HG03378 (cell line): ENCODE data around the gene SLC8B1.

Experiments used
- ATAC-seq: cut with Tn5 transposase; IDR thresholded peaks from one replicate; pipeline ENCODE4 v1.9.1; 2021; ENCODE audit warnings: mild to moderate bottlenecking, moderate library complexity; ENCODE audit not compliant: unreplicated experiment

The SLC8B1 gene

DNA sequence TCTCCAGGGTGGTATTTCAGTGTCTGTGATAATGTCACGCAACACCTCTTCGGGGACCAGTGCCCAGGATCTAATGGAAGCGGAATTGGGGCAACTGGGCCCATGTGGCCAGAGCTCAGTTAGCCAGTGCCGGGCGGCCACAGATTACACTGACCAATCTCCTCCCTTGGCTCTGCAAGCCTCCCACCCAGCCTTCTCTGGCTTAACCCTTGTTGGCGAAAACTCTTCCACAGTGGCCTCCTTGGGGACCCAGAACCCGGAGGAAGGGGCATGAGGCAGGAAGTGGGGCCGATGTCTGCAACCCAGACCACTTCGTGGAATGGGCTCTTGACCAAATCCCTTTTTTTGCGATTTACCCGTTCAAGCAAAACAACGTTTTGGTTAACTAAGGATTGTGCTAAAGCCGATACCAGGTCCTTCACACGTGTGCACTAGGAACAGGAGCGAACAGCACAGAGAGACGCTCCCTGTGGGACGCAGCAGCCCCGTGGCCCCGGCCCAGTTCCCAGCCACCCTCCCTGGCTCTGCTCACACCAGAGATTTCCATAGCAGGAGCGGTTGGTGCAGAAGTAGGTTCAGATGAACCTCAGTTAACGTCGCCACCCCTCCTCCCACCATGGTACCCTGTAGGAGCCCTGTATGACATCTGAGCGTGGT is 38.2 kb downstream of the SLC8B1 start:
- no peak for ATAC-seq

DNA sequence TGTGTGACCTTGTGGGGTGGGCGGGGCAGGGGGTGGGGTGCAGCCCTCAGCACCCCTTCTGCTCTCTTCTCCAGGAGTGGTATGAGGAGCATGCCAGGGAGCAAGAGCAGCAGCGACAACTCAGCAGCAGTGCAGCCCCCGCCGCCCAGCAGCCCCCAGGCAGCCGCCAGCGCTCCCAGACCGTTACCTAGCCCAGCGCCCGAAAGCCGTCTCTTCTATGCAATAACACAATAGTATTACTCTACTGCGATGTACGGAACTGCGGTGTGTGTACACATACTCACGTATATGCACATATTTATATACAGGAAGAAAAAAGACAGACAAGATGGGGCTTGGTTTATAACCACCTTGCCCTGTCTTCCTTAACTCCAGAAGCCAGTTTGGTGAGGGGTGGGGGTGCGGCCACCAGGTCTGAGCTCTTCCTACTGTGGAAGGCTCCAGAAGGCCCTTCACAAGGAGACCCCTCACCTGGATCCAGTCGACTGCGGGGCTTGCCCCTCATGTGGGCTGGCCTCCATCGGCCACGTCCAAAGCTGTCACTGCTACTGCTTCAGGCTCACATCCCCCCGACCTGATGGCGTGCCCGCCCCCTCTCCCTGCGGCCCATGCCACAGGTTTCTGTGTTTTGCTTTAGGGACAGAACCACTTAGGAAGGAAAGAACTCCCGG is 38.9 kb downstream of the SLC8B1 start:
- ATAC-seq: no peak

DNA sequence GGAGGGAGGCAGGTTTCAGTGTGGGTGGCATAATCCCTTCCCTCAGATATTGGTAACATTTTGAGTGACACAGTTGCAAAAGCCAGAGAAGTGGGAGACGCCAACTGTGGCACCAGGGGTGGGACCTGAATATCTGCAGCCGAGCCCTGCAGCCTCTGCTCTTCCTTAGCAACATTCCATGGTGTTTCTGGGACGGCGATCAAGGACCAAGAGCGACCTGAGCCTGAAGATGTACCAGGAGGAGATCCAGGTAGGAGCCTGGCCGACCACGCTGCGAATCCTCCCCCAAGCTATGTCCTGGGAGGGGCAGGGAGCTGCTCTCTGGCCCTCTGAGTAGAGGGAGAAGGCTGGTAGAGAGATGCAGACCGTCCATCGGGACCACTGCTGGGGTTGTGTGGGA is 41.8 kb downstream of the SLC8B1 start:
- ATAC-seq: no peak

DNA sequence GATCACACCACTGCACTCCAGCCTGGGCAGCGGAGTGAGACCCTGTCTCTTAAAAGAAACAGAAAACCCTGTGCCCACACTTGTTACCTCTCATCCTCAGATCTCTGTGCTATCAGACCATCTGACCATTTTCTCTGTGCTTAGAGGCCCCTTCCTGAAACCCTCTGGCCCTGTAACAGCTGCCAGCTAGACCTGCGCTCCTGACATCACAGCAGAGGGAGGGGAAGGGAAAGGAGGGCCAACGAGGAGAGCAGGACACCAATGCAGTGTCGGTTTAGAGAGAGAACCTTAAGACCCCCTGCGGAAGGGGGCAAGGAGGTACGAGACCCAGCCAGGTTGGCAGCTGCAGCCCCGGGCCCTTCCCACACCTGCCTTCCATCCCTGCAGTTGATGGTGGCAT is 42.4 kb downstream of the SLC8B1 start:
- no peak for ATAC-seq

DNA sequence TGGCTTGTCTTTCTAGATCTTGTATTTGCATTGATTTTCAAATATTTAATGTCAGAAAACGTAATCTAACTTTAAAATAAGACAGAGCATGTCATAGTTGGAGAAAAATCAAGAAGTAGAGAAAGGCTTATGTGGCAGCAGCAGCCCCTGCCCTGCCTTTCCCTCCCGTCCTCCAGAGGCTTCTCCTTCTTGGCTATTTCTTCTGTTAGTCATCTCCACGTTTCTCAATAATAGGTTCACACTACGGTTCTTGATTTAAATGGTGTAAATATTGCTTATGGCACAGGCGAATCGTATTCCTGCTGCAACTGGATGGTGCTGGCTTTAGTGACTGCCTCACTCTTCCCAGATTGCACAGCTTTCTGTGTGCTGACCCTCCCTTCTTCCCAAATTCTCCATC is 42.8 kb downstream of the SLC8B1 start:
- ATAC-seq: no peak

DNA sequence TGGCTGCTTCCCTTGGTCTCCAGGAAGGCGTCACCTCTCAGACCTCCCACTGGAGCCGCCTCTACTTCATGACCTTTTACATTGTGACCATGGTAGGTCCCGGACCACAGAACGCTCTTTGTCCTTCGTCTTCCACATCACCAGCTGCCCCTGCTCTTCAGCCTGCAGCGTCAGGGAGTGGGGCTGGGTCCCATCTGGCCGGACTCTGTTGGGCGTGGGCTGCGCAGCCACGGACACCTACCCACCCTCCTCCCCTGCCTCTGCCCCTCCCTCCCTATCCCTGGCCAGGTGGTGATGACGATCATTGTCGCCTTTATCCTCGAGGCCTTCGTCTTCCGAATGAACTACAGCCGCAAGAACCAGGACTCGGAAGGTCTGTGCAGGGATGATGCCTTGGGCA is 43.3 kb downstream of the SLC8B1 start:
- ATAC-seq: no peak

DNA sequence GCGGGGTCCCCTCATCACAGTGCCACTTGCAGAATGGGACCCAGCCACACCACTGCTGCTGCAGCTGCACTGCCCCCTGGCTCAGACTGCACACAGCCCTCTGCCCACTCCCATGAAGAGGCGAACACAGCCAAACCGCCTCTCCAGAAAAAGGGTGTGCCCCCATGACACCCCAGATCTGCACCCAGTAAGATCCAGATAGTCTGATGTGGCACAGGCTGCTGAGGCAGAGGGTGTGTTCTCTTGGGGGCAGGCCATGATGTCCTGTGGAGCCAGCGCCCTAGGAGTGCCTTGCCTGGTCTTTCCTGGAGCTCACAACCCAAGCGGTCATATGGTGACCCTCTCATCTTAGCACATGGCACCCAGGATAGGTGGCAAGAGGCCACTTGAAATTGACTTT is 44.4 kb downstream of the SLC8B1 start:
- no peak for ATAC-seq

DNA sequence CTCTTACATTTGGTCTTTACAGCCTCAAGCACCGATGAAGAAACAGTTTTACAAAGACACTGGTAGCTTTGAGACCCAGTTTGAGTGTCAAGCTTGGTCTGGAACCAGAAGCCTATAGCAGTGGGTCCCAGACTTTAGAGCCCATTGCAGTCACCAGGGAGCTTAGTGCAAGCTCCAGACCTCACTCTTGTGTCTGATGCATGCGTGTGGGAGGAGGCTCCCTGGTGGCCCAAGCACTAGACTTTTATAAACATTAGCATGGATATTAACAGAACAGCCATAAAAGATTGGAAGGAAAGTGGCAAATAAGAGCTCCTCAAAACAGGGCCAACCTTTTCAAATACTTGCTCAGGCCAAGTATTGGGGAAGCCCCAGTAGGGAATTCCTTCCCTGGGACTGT is 45.5 kb downstream of the SLC8B1 start:
- ATAC-seq: no peak

DNA sequence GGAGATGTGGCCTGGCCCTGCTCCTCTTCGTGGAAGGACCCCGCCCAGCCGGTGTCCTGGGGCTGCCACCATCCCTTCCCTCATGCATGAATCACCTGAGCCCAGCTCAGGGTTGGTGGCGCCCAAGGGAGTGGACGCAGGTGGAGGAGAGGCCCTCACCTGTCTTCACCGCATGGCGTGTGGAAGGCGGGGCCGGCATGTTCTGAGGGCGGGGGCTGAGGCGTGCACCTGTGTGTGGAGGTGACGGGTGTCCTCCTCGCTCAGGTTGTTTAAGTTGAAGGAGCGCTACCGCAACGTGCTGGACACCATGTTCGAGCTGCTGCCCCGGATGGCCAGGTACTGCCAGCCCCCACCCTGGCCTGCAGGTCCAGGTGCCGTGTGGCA is 47.0 kb downstream of the SLC8B1 start:
- ATAC-seq: no peak

DNA sequence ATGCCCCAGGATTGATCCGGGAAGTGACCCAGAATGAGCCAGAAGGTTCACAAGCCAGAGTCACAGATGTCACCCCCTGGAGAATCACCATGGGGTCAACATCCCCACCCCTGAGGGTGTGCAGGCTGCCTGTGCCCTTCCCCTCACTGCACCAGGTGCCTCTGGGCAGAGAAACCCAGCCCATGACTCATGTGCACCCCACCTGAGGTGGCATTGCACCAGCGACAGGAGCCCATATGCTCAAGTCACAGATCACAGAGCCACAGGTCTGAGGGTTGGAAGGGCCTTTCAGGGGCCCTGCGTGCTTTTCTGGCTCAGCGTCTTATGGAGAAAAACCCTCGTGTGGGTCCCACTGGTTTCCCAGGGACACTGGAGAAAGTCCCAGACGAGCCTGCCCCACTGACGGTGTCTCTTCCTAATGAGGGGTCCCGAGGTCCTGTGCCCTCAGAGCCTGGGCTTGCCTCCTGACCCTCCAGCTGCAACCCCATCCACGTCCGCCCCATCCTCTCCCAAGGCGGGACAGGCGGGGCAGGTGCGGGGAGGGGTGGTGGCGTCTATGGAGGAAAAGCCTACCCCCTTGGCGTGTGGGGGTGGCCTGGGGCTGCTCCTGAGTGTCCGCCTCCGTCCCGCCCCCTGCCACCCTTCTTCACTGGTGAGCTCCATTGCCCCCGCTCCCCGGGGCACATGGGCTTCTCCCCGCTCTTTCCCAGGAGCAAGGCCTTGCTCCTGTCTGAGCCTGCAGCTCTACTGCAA is 47.6 kb downstream of the SLC8B1 start:
- no peak for ATAC-seq

DNA sequence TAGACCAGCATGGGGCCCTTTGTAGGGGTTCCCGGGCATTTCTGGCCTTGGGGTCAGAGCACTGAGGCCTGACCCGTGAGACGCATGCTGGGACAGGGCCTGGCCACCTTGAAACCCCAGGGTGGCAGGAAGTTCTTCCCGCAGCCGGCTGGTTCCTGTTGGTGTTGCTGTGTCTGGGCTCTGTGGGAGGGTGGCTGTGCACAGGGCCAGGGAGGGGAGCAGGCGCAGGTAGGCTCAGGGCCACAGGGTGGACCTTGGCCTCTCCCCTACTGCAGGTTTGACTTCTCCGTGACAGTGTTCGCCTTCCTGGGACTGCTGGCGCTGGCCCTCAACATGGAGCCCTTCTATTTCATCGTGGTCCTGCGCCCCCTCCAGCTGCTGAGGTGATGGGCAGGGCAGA is 48.2 kb downstream of the SLC8B1 start:
- no peak for ATAC-seq

DNA sequence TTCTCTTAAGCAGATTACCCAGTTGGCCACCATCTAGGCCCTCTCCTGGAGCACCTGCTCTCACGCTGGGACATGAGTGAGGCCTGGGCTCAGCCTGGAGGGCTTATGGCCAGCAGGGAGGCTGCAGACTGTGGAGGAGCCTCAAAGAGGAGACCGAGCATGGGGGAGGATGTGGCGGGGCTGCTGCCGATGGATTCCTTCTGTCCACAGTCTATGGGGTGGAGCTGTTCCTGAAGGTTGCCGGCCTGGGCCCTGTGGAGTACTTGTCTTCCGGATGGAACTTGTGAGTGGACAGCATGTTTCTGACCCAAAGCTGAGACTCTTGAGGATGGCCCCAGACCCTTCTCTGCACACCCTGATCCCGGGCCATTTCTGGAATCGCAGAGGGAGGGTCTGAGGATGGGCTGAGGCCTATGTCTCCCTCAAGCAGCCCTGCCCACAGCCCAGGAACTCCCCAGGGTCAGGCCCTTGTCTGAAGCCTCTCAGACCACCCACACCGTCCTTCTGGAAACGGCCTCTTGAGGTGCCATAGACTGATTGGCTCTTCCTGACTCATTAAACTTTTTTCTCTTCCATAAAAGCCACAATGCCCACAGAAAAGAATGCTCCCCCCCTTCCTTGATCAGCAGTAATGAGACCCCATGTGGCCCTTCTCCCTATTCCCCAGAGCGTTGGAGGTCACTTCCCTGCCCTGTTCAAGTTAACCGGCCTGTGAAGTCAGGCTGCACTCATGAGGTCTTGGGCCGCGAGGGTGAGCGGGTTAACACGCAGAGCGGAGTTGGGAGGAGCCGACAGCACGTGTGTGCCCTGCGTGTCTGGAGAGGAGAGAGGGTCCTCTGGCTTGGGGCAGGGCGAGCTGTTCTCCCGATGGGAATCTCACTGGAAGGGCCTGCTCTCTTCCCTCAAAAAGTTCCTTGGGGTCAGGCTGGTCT is 49.0 kb downstream of the SLC8B1 start:
- ATAC-seq: no peak

DNA sequence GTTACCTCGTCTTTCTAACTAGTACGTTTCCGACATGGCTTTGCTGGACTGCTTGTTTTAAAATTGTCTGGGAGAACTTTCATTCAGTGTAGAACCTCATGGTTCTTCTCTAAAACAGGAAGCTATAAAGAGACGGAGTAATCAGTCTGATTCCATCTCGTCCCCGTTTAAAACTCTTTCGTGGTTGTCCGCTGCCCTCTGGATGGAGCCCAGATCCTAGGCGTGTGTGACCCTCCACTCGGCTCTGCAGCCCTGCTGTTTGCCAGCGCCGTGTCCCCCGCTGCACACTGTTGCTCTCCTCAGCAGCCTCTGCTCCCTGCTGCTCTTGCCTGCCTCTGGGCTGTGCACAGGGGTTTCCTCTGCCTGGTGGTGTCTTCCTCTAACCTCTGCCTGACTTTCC is 50.2 kb downstream of the SLC8B1 start:
- ATAC-seq: no peak

DNA sequence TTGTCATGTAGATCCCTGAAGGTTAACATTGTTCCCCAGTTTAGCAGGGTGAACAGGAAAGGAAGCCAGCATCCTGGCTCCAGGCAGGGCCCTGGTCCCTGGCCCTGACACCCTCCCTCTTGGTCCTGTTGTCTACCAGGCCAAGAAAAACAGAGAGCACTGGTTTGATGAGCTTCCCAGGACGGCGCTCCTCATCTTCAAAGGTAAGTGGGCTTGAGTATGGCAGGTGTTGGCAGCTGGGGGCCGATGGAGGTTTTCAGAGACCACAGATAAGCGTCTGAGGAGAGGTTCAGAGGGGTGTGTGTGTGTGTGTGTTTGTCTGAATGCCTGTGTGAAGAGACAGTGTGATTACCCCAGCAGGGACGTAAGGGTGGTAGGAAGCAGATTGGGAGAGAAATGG is 56.3 kb downstream of the SLC8B1 start:
- no peak for ATAC-seq

DNA sequence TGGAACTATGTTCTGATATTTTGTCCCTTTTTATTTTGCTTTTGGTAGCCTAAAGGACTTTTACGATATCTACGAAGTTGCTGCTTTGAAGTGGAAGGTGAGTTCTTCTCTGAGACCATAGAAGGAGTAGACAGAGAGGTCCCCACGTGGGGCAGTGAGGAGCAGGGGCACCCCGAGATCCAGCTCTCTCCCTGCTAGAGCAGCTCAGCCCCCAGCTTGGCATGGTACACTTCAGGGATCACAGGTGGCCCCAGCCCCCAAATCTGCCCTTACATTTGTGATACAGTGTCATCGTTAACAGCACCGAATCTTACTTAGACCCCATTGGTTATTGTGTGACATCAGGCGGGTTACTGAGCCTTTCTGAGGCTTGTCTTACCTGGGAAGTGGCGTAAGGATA is 56.8 kb downstream of the SLC8B1 start:
- no peak for ATAC-seq

DNA sequence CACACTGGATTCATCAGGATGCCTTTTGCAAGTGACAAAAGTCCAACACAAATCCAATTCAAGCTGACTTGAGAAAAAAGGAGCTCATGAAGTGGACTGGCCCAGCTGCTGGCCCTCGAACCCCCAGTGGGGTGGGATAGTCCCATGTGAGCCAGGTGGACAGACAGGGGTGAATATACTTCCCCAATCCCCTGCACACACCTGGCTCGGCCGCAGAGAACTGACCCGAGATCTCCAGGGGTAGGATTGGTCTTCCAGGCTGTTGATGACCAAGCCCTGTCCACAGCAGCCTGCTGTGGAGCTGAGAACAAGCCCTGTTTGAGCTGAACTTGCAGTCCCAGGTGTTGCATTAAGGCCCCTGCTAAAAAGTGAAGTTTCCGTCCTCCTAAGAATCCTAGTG is 57.4 kb downstream of the SLC8B1 start:
- ATAC-seq: no peak

DNA sequence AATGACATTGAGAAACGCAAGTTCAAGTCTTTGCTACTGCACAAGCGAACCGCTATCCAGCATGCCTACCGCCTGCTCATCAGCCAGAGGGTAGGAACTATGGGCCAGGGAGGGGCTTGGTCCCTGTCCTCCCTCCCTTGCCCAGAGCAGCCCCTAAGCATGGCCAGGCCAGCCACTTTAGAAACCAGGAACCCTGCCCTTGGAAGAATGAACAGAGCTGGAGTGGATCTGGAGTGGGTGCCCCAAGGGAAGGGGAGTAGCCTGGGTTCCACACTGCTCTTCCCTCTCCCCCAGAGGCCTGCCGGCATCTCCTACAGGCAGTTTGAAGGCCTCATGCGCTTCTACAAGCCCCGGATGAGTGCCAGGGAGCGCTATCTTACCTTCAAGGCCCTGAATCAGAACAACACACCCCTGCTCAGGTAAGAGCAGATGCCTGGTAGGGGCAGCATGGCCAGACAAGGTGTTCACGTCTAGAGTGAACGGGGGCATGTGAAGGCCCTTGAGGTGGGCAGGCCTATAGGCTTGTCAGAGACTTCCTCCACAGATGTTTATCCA is 57.9 kb downstream of the SLC8B1 start:
- no peak for ATAC-seq

DNA sequence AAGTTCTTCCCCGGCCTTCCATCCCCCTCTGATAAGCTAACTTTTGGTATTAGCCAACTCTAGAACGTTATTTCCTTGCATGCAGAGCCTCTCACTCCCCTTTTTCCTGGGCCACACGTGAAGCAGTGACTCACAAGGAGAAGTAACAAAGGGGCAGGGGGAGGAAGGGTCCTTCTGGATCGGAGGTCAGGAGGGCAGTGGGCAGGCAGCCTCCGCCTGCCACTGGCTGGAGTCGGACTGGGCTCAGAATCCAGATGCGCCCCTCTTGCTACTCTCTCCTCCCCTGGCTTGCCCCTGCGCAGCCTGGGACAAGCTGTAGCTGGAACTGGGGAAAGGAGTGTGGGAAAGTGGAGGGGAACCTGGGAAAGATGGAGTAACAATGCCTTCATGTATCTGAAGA is 58.6 kb downstream of the SLC8B1 start:
- no peak for ATAC-seq

DNA sequence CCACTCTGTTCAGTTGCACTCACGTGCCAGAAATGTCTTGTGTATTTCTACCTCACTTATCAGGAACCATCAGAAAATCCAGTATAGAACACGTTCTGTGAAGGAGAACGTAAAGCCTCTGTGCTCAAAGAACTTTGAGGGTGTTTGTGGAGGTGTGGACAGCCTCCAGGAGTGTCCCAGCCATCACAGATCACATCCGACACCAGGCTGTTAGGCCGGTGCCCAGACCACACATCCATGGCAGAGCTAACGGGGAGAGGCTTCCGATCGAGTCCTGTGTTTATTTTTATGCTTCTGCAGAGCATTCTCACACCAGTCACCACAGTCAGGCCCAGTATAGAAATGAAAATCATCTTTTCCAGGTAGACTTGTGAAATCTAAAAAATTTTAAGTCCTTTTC is 60.1 kb downstream of the SLC8B1 start:
- no peak for ATAC-seq

DNA sequence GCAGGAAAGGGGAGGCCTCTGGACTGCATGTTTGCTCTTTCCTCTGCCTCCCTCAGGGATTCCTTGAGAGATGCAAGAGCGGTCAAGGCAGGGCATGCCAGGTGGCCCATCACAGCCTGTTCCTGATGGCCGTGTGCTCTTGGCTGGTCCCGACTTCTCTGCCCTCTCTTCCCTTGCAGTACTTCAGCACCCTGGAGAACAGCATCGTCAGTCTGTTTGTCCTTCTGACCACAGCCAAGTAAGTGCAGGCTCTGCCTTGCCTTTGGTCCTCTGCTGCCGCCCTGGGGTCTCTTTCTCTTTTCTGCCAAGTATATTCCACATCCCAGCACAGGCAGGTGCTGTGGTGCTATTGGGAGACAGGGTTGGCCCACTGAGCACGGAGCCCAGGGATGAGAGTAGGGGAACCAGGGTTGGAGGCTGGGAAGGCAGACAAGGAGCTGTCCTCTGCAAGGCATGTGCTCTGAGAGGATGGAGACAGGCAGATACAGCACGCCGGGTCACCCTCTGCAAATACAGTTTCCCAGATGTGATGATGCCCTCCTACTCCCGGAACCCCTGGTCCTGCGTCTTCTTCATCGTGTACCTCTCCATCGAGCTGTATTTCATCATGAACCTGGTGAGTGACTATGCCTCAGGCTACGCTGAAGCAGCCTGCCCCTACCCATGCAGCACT is 61.7 kb downstream of the SLC8B1 start:
- no peak for ATAC-seq
